HEK293T (cell line): ENCODE results near the gene SV2B.

Experiments used
- ARNT ChIP-seq: fragments of 450-650 bp; IDR thresholded peaks from 2 replicates; pipeline ENCODE4 v1.6.1; 2017; ENCODE audit warnings: mild to moderate bottlenecking
- FOXK2 ChIP-seq: fragments of 450-650 bp; IDR thresholded peaks from 2 replicates; pipeline ENCODE4 v1.6.1; 2016; ENCODE audit warnings: mild to moderate bottlenecking
- NFRKB ChIP-seq: fragments of 450-650 bp; IDR thresholded peaks from 2 replicates; pipeline ENCODE4 v1.6.1; 2016; ENCODE audit warnings: mild to moderate bottlenecking, moderate library complexity
- SP1 ChIP-seq: fragments of 450-650 bp; IDR thresholded peaks from 2 replicates; pipeline ENCODE4 v1.6.1; 2017
- SUZ12 ChIP-seq: fragments of 450-650 bp; IDR thresholded peaks from 2 replicates; pipeline ENCODE4 v1.6.1; 2016; ENCODE audit warnings: mild to moderate bottlenecking
- ZNF384 ChIP-seq: fragments of 450-650 bp; IDR thresholded peaks from 2 replicates; pipeline ENCODE4 v1.6.1; 2016

DNA sequence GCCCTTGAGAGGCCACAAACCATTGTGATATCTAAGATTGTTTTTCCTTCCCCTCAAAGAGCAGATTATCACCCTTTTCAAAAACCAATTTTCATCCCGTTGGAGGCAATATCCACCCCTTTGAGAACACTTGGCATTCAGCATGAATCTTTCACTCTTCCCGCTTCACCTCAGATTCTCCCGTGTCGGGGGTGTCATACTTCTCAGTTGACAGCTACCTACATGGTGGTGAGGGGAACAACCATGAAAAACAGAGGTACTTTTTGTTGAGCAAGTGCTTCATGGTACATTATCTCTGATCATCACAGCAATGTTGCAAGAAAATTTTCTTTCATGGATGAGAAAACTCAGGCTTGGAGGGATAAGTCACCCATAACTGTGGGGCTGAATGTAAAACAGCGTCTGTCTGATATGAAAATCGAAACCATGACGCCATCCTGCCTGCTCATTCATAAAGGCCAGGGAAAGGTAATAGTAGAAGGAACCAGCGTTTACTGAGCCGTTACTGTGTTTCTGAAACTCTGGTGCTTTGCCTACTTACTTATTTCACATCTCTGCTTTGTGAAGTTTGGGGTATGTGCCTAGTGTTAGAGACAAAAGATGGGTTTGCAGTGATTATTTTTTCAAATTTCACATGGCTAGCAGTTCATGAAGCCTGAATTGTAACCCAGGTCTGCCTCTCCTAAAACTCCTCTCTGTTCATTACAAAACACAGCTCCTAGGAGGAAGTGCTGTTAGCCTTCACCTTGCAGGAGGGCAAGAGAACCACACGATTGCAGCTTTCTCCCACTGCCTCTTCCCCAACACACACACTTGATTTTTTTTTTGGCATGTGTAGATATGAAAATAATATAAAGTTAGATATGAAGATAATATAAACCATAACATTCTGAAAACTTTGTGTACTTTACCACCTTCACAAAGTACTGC lies 35.4 kb downstream of the SV2B start:
- TF ChIP-seq ZNF384 (no peak), SP1 (no peak), FOXK2 (no peak), ARNT (no peak), SUZ12 (no peak), NFRKB (no peak)
